OCI-LY7 (cell line): ENCODE data around the gene LRRC31. TPM values are rescaled to one million over a fixed set of nuclear protein-coding genes. Genes with fewer than 3 reads are reported as not detected.

Source experiments
- BruUV-seq: library from RNA; stranded (reverse); fragments of 400-500 nt; replicated peaks from 2 replicates; lab custom pipeline; 2021; lab: Mats Ljungman, UMichigan
- CTCF ChIA-PET: fragments of 300-600 bp; sonication (Branson Sonifier 250); formaldehyde crosslinking; loops from one replicate; lab custom pipeline; 2022; ENCODE audit warnings: antibody characterized with exemption; ENCODE audit not compliant: unreplicated experiment; lab: Charles Lee
- POLR2A ChIA-PET: fragments of 300-600 bp; sonication (Branson Sonifier 250); formaldehyde crosslinking; loops from one replicate; lab custom pipeline; 2022; ENCODE audit warnings: antibody characterized with exemption; lab: Charles Lee
- DNase-seq: peaks from one replicate; pipeline ENCODE4 v3.0.0-alpha.2; 2015; ENCODE audit warnings: low spot score
- H2AFZ ChIP-seq: fragments of 200-600 bp; sonication (generic), shearing (Covaris generic); 2 replicates; pipeline ENCODE4 v1.6.1; 2014; ENCODE audit warnings: mild to moderate bottlenecking, antibody characterized with exemption, low read length, moderate library complexity
- H3K27ac ChIP-seq: fragments of 200-600 bp; sonication (generic); 2 replicates; pipeline ENCODE4 v1.5.1; 2014; ENCODE audit warnings: mixed run types, low read depth, mild to moderate bottlenecking, moderate library complexity, low read length, inconsistent platforms; ENCODE audit not compliant: poor library complexity, severe bottlenecking
- H3K36me3 ChIP-seq: fragments of 200-600 bp; sonication (generic); 2 replicates; pipeline ENCODE4 v1.6.1; 2014; ENCODE audit warnings: mild to moderate bottlenecking, antibody characterized with exemption, low read length, moderate library complexity, mixed read lengths; ENCODE audit not compliant: insufficient read depth
- H3K4me1 ChIP-seq: fragments of 200-600 bp; sonication (generic); 2 replicates; pipeline ENCODE4 v1.5.1; 2014; ENCODE audit warnings: mild to moderate bottlenecking, low read length; ENCODE audit not compliant: insufficient read depth, poor library complexity, severe bottlenecking
- H3K4me2 ChIP-seq: fragments of 200-600 bp; sonication (generic); 2 replicates; pipeline ENCODE4 v1.6.1; 2014; ENCODE audit warnings: mild to moderate bottlenecking, low read length
- H3K4me3 ChIP-seq: fragments of 200-600 bp; sonication (generic); 2 replicates; pipeline ENCODE4 v1.5.1; 2014; ENCODE audit warnings: mild to moderate bottlenecking, low read depth, low read length; ENCODE audit not compliant: poor library complexity, severe bottlenecking
- H3K79me2 ChIP-seq: fragments of 200-600 bp; sonication (generic); 2 replicates; pipeline ENCODE4 v1.6.1; 2016; ENCODE audit warnings: low read depth, mild to moderate bottlenecking, low read length, moderate library complexity, mixed read lengths; ENCODE audit not compliant: insufficient read depth
- H3K9me2 ChIP-seq: fragments of 200-600 bp; sonication (generic); 2 replicates; pipeline ENCODE4 v1.6.1; 2016; ENCODE audit warnings: mild to moderate bottlenecking, low read length, mixed read lengths; ENCODE audit not compliant: insufficient read depth
- H3K9me3 ChIP-seq: fragments of 200-600 bp; sonication (generic); 2 replicates; pipeline ENCODE4 v1.6.1; 2014; ENCODE audit warnings: mild to moderate bottlenecking, mixed run types, low read length, mixed read lengths
- H4K20me1 ChIP-seq: fragments of 200-600 bp; sonication (generic); 2 replicates; pipeline ENCODE4 v1.6.1; 2014; ENCODE audit warnings: mild to moderate bottlenecking, antibody characterized with exemption, low read length, moderate library complexity, mixed read lengths; ENCODE audit not compliant: insufficient read depth
- CTCF ChIP-seq: fragments of 200-600 bp; sonication (generic); conservative IDR thresholded peaks from 2 replicates; pipeline ENCODE4 v1.5.1; 2014; ENCODE audit warnings: mild to moderate bottlenecking, antibody characterized with exemption, low read length, moderate library complexity, mixed read lengths
- EZH2phosphoT487 ChIP-seq: fragments of 200-600 bp; sonication (generic); IDR thresholded peaks from 2 replicates; pipeline ENCODE4 v1.6.1; 2018; ENCODE audit warnings: low read depth, borderline replicate concordance, mild to moderate bottlenecking, mixed run types, antibody characterized with exemption, low read length, moderate library complexity, mixed read lengths
- intact Hi-C: fragments of 100-400 bp; cut with micrococcal nuclease; formaldehyde crosslinking; loops from one replicate; pipeline ENCODE4 v1.10.0; 2022; ENCODE audit not compliant: unreplicated experiment
- total RNA-seq, 2 experiments: library from RNA; depleted of rRNA in 1 of 2; stranded (reverse); fragments of >200 nt in 1 of 2; shearing (Covaris generic) in 1 of 2; gene quantifications; 2 replicates each; pipeline ENCODE4 v1.2.3, GENCODE V29; 2014 to 2022

Gene LRRC31
- total RNA-seq, 2 experiments from 2014 or later = not detected

GRCh38 chr3:169848741-169849140 is 21.0 kb downstream of the LRRC31 start:
- Histone ChIP-seq H2AFZ (no peak overlapping the region), H3K4me1 (peaks cover 23% of the 10 kb centered on the region), H3K4me3 (no peak overlapping the region), H3K9me2 (no peaks in the 10 kb centered on the region), H3K36me3 (no peaks in the 10 kb centered on the region), H3K9me3 (no peaks in the 10 kb centered on the region), H3K79me2 (no peaks in the 10 kb centered on the region), H3K27ac (no peak overlapping the region), H4K20me1 (no peaks in the 10 kb centered on the region), H3K4me2 (no peak overlapping the region)
- intact Hi-C loops = loop anchor here (5.0 kb wide), 1 partner anchor 86 kb away; no protein-coding TSS in a partner anchor
- CTCF ChIA-PET = no interaction called here
- no TSS peak for BruUV-seq
- DNase-seq = no peak
- TF ChIP-seq EZH2phosphoT487 = no peak
- TF ChIP-seq CTCF = no peak
- POLR2A ChIA-PET = interaction anchor here (0.6 kb wide), 2 partner anchors 44 to 201 kb away, joined by 3 to 4 read pairs; no protein-coding TSS in a partner anchor

GRCh38 chr3:169847896-169848295 is 21.8 kb downstream of the LRRC31 start:
- POLR2A ChIA-PET = interaction anchor here (0.6 kb wide), 1 partner anchor 43 kb away, joined by 3 read pairs; no protein-coding TSS in a partner anchor
- no peaks in the 10 kb centered on the region for H3K79me2 ChIP-seq
- no peak overlapping the region for H3K27ac ChIP-seq
- no peak overlapping the region for H3K4me3 ChIP-seq
- no peak for TF ChIP-seq EZH2phosphoT487
- H3K4me1 ChIP-seq = peaks cover 28% of the 10 kb centered on the region
- H3K4me2 ChIP-seq = no peak overlapping the region
- H2AFZ ChIP-seq = no peak overlapping the region
- CTCF ChIA-PET = no interaction called here
- no peaks in the 10 kb centered on the region for H4K20me1 ChIP-seq
- intact Hi-C loops = loop anchor here (5.0 kb wide), 1 partner anchor 86 kb away; no protein-coding TSS in a partner anchor
- H3K36me3 ChIP-seq = no peaks in the 10 kb centered on the region
- H3K9me2 ChIP-seq = no peaks in the 10 kb centered on the region
- H3K9me3 ChIP-seq = no peaks in the 10 kb centered on the region
- DNase-seq = no peak
- no TSS peak for BruUV-seq

- TF ChIP-seq CTCF = no peak
- no peak for TF ChIP-seq EZH2phosphoT487
- H3K36me3 ChIP-seq = no peaks in the 10 kb centered on the region
- H2AFZ ChIP-seq = peak overlapping the region; percentile 95
- ChIA-PET POLR2A (interaction anchor here (0.6 to 2.1 kb wide), 6 partner anchors 10 to 71 kb away, joined by 3 to 6 read pairs (median 3); no protein-coding TSS in a partner anchor), CTCF (no interaction called here)
- H3K4me1 ChIP-seq = peaks cover 34% of the 10 kb centered on the region
- intact Hi-C loops = loop anchor here (5.0 kb wide), 1 partner anchor 84 kb away; no protein-coding TSS in a partner anchor
- no TSS peak for BruUV-seq
- no peak for DNase-seq
- H3K9me2 ChIP-seq = no peaks in the 10 kb centered on the region
- no peak overlapping the region for H3K27ac ChIP-seq
- H4K20me1 ChIP-seq = no peaks in the 10 kb centered on the region
- no peak overlapping the region for H3K4me3 ChIP-seq
- H3K79me2 ChIP-seq = no peaks in the 10 kb centered on the region
- no peaks in the 10 kb centered on the region for H3K9me3 ChIP-seq
- H3K4me2 ChIP-seq = peak overlapping the region; percentile 52
Measured at GRCh38 chr3:169846458-169847193, 23.1 kb downstream of the LRRC31 start.
